HepG2 (cell line): ENCODE results near the gene SYMPK. TPM values are rescaled to one million over a fixed set of nuclear protein-coding genes. Genes with fewer than 3 reads are reported as not detected.

Experiments
- ELK4 ChIP-seq: sonication (generic); formaldehyde crosslinking; IDR thresholded peaks from 2 replicates; pipeline ENCODE4 v1.9.0; 2021; ENCODE audit warnings: missing genetic modification reagents, borderline replicate concordance
- HMG20B ChIP-seq: conservative IDR thresholded peaks from 2 replicates; pipeline ENCODE4 v1.6.1; 2016; ENCODE audit warnings: missing genetic modification reagents, missing compliant biosample characterization
- HNF4A ChIP-seq: sonication (generic); formaldehyde crosslinking; IDR thresholded peaks from 2 replicates; pipeline ENCODE4 v1.4.0; 2020; ENCODE audit warnings: missing genetic modification reagents
- MED8 ChIP-seq: sonication (generic); formaldehyde crosslinking; IDR thresholded peaks from 2 replicates; pipeline ENCODE4 v1.8.1; 2023; ENCODE audit warnings: mild to moderate bottlenecking, missing genetic modification reagents; ENCODE audit not compliant: insufficient replicate concordance
- NAIF1 ChIP-seq: sonication (generic); formaldehyde crosslinking; IDR thresholded peaks from 2 replicates; pipeline ENCODE4 v1.5.0; 2020; ENCODE audit warnings: mild to moderate bottlenecking, missing genetic modification reagents, borderline replicate concordance
- NCOR1 ChIP-seq: fragments of 200-600 bp; sonication (generic); IDR thresholded peaks from 2 replicates; pipeline ENCODE4 v1.7.0; 2017; ENCODE audit warnings: antibody characterized with exemption, low read length, borderline replicate concordance
- NFKB2 ChIP-seq: sonication (generic); formaldehyde crosslinking; IDR thresholded peaks from 2 replicates; pipeline ENCODE4 v1.4.0; 2020; ENCODE audit warnings: missing genetic modification reagents, borderline replicate concordance
- POLR2AphosphoS2 ChIP-seq: IDR thresholded peaks from 2 replicates; pipeline ENCODE4 v1.6.1; 2011; ENCODE audit warnings: low read depth, low read length, improper control_type of control experiment
- RFXANK ChIP-seq: IDR thresholded peaks from 2 replicates; pipeline ENCODE4 v1.6.1; 2016
- SOX5 ChIP-seq: IDR thresholded peaks from 2 replicates; pipeline ENCODE4 v1.6.1; 2016; ENCODE audit warnings: borderline replicate concordance
- TARDBP ChIP-seq: sonication (generic); formaldehyde crosslinking; IDR thresholded peaks from 2 replicates; pipeline ENCODE4 v1.8.0; 2022; ENCODE audit warnings: mild to moderate bottlenecking, missing genetic modification reagents
- TEAD2 ChIP-seq: sonication (generic); formaldehyde crosslinking; IDR thresholded peaks from 2 replicates; pipeline ENCODE4 v1.9.0; 2021; ENCODE audit warnings: missing genetic modification reagents
- TFAP4 ChIP-seq: sonication (generic); IDR thresholded peaks from 2 replicates; pipeline ENCODE4 v1.6.1; 2016; ENCODE audit warnings: low read depth, borderline replicate concordance
- THAP8 ChIP-seq: sonication (generic); formaldehyde crosslinking; IDR thresholded peaks from 2 replicates; pipeline ENCODE4 v1.5.1; 2020; ENCODE audit warnings: missing genetic modification reagents, mild to moderate bottlenecking, borderline replicate concordance
- THRA ChIP-seq: sonication (generic); formaldehyde crosslinking; IDR thresholded peaks from 2 replicates; pipeline ENCODE4 v1.4.0; 2020; ENCODE audit warnings: missing genetic modification reagents, borderline replicate concordance
- ZNF205 ChIP-seq: IDR thresholded peaks from 2 replicates; pipeline ENCODE4 v1.6.1; 2018; ENCODE audit warnings: missing biosample characterization, missing genetic modification reagents
- ZNF292 ChIP-seq: sonication (generic); formaldehyde crosslinking; IDR thresholded peaks from 2 replicates; pipeline ENCODE4 v1.8.1; 2022; ENCODE audit warnings: mild to moderate bottlenecking, low read depth, missing genetic modification reagents, borderline replicate concordance
- ZNF333 ChIP-seq: sonication (generic); formaldehyde crosslinking; IDR thresholded peaks from 2 replicates; pipeline ENCODE4 v1.4.0; 2020; ENCODE audit warnings: mild to moderate bottlenecking, missing genetic modification reagents, borderline replicate concordance
- ZNF33A ChIP-seq: sonication (generic); formaldehyde crosslinking; IDR thresholded peaks from 2 replicates; pipeline ENCODE4 v1.5.1; 2020; ENCODE audit warnings: missing genetic modification reagents, mild to moderate bottlenecking, moderate library complexity, borderline replicate concordance
- ZNF577 ChIP-seq: sonication (generic); formaldehyde crosslinking; IDR thresholded peaks from 2 replicates; pipeline ENCODE4 v1.4.0; 2020; ENCODE audit warnings: mild to moderate bottlenecking, low read depth, missing genetic modification reagents, borderline replicate concordance
- polyA plus RNA-seq, 8 experiments: library from polyadenylated mRNA; depleted of rRNA in 3 of 8; stranded (reverse) in 7 of 8; unstranded in 1 of 8; fragments of >200 nt; fragmentation: Illumina TruSeq in 4 of 8; extraction: Trizol in 4 of 8; gene quantifications; 2 replicates each; pipeline versions ENCODE4 v1.2.1 to v1.2.3, GENCODE V29; 2011 to 2016; ENCODE audit warnings: low read depth in 4 of 8, missing spikeins in 1 of 8, mixed read lengths in 1 of 8; ENCODE audit not compliant: insufficient read depth in 1 of 8
- total RNA-seq, 5 experiments: library from RNA; depleted of rRNA; stranded (reverse); fragments of >200 nt; fragmentation: Illumina TruSeq; extraction: Trizol; gene quantifications; 2 replicates each; pipeline ENCODE4 v1.2.3, GENCODE V29; 2016; ENCODE audit warnings: low read depth in 1 of 5
- TF ChIP-seq, protein P1 (sequence below): sonication (generic); formaldehyde crosslinking; IDR thresholded peaks from 2 replicates; pipeline ENCODE4 v1.8.1; 2022; ENCODE audit warnings: low read depth, mild to moderate bottlenecking, missing genetic modification reagents

SYMPK gene
- total and polyA plus RNA-seq, 2 of the 13 experiments (the other 11 are each of a cell fraction or from before 2014, with no cell fraction given), result 21.9 to 55.7 TPM

DNA sequence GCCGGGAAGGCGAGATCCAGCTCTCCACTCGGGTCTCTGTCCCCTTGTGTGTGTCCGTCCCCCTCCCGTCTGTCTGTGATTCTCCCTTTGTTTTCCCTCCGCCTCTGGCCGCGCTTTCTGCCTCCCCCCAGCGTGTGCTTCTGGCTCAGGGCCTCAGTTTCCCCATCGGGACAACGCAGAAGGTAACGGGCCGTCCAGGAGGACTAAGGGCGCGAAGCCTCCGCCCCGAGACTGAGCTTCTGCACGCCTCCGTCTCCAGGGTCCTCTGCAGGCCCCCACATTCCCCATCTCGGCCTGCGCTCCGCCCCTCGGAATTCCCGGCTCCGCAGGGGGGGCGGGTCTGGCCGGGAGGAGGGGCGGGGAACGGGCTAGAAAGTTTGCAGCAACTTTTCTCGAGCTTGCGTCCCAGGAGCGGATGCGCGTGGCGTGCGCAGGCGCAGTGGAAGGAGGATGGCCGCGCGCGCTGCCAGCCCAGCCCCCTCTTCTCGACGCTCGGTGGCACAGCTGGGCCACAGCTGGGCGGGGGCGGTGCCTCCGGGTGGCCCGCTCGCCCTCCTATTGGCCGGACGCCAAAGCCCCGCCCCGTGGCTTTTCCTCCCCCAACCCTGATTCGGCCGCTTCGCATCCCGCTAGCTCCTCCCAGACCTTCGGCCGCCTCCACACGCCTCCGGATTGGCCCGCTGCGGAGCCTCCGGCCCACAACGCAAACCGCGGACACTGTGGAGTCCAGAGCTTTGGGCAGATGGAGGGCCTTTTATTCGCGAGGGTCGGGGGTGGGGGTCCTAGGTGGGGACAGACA lies 93.8 kb downstream of the SYMPK start, which contains the start of gene SIX5 (continued):
- TF ChIP-seq ZNF33A (CRISPR knock-in tag) (no peak), THAP8 (CRISPR knock-in tag) (no peak; the same call in 1 of the 2 replicates), ZNF205 (0 out of 2 replicates have a peak, but pooled peaks have one; percentile 16), ZNF577 (CRISPR knock-in tag) (no peak), HMG20B (CRISPR knock-in tag) (peak; percentile 39; the same call in 1 of the 2 replicates), SOX5 (CRISPR knock-in tag) (peak; percentile 48; the same call in 1 of the 2 replicates), TARDBP (CRISPR knock-in tag) (peak; percentile 54; the same call in 1 of the 2 replicates), TEAD2 (CRISPR knock-in tag) (no peak), MED8 (peak; percentile 65), ZNF333 (CRISPR knock-in tag) (peak; percentile 58; the same call in 1 of the 2 replicates), RFXANK (0 out of 2 replicates have a peak, but pooled peaks have one; percentile 60), HNF4A (CRISPR knock-in tag) (peak; percentile 36; the same call in 1 of the 2 replicates), NFKB2 (CRISPR knock-in tag) (peak; percentile 79; the same call in 1 of the 2 replicates), NAIF1 (CRISPR knock-in tag) (peak; percentile 96), POLR2AphosphoS2 (peak; percentile 73), NCOR1 (peak; percentile 3; the same call in 1 of the 2 replicates), ELK4 (0 out of 2 replicates have a peak, but pooled peaks have one; percentile 32), THRA (CRISPR knock-in tag) (peak; percentile 48; the same call in 1 of the 2 replicates), TFAP4 (peak; percentile 100), ZNF292 (CRISPR knock-in tag) (no peak)
- TF ChIP-seq, protein P1, sequence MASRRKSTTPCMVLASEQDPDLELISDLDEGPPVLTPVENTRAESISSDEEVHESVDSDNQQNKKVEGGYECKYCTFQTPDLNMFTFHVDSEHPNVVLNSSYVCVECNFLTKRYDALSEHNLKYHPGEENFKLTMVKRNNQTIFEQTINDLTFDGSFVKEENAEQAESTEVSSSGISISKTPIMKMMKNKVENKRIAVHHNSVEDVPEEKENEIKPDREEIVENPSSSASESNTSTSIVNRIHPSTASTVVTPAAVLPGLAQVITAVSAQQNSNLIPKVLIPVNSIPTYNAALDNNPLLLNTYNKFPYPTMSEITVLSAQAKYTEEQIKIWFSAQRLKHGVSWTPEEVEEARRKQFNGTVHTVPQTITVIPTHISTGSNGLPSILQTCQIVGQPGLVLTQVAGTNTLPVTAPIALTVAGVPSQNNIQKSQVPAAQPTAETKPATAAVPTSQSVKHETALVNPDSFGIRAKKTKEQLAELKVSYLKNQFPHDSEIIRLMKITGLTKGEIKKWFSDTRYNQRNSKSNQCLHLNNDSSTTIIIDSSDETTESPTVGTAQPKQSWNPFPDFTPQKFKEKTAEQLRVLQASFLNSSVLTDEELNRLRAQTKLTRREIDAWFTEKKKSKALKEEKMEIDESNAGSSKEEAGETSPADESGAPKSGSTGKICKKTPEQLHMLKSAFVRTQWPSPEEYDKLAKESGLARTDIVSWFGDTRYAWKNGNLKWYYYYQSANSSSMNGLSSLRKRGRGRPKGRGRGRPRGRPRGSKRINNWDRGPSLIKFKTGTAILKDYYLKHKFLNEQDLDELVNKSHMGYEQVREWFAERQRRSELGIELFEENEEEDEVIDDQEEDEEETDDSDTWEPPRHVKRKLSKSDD (CRISPR knock-in tag), result peak; percentile 39; the same call in 1 of the 2 replicates
